Stimulated activated CD8-positive, alpha-beta memory T cell treated with anti-CD3 and anti-CD28 coated beads, Interleukin-12 subunit alpha, Interleukin-12 subunit beta, amount 100 ng/mL, for 24 hours (primary cell): Measurements from ENCODE around the gene TMPRSS9.

Experiments used
- DNase-seq: peaks from one replicate; pipeline ENCODE4 v3.0.0-alpha.2; 2020; ENCODE audit errors: extremely low read depth

Gene TMPRSS9

GRCh38 chr19:2421581-2422306 lies 61.7 kb downstream of the TMPRSS9 start:
- no peak for DNase-seq

- DNase-seq = no peak
Measured at GRCh38 chr19:2423071-2423914, 63.2 kb downstream of the TMPRSS9 start.

GRCh38 chr19:2423915-2424685 lies 64.0 kb downstream of the TMPRSS9 start:
- no peak for DNase-seq

- no peak for DNase-seq
Measured at GRCh38 chr19:2424686-2425621, 64.9 kb downstream of the TMPRSS9 start.

DNA sequence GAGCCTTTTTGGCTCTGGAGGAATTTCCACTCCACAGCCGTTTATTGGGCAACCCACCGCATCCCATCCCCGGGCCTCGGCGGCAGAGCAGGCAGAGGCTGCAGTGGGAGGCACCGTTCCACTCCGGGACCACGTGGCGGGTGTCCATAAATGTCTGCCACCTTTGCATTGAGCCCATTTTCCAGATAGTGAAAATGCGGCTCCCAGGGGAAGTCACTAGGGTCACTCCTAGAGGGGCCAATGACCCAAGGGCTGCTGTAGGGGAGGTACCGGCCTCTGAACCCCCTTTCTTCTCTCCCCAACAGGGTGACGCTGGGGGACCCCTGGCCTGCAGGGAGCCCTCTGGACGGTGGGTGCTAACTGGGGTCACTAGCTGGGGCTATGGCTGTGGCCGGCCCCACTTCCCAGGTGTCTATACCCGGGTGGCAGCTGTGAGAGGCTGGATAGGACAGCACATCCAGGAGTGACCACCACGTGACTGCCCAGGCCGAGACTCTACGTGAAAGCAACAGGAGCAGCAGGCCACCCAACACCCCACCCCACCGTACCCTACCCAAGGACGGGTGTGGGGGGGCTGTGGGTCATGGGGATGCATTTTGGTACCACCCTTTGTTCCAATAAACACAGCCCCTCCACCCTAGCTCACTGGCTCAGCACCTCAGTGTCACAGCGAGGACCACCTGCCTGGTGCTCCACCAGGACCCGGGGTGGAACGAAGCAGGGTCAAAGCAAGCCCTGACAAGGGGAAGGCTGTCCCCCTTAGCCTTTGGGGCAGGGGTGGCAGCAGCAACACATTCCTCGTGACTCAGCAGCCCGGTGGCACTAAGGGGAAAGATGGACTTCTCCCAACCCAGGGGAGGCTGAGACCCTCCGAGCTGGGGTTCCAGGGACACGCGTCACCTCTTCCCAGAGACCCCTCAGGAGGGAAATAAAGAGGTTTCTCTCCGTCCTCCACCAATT lies 65.8 kb downstream of the TMPRSS9 start:
- no peak for DNase-seq

GRCh38 chr19:2426611-2427428 lies 66.8 kb downstream of the TMPRSS9 start:
- no peak for DNase-seq

- peak; percentile 96 for DNase-seq
Measured at GRCh38 chr19:2427429-2428320, 67.6 kb downstream of the TMPRSS9 start, which contains the start of gene TIMM13. TSS of gene TIMM13 (minus strand) at chr19:2427586. CDS start at chr19:2427533, 53 bp downstream.

- no peak for DNase-seq
Measured at GRCh38 chr19:2428321-2428690, 68.2 kb downstream of the TMPRSS9 start.

GRCh38 chr19:2428756-2429711 lies 69.0 kb downstream of the TMPRSS9 start:
- DNase-seq = no peak

DNA sequence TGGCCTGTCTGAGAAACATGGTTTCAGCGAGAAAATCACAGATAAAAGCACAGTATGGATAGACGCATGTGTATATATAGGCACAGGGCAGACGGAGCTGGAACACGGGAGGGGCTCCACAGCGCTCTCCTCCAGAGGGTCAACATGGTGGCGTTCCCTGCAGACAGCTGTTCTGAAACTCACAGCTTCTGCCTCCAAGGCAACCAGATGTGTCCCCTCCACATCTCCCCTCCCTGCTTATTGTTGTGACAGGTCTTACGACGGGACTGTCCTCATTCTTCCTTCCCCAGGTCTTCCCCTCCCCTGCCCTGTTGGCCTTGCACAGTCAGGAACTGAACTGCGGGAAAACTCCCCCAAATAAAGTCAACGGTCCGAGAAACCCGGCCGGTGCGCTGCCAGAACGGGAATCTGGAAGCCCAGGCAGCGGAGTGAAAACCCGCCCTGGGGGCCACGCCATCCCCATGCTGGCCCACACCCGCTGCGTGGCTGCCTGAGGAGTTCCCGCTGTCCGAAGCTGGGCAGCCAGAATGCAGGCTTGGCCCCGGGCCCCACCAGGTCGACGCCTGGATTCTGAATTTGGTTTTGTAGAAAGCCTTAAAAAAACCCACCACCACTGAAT lies 70.0 kb downstream of the TMPRSS9 start:
- no peak for DNase-seq

- no peak for DNase-seq
Measured at GRCh38 chr19:2431318-2432055, 71.4 kb downstream of the TMPRSS9 start.

DNA sequence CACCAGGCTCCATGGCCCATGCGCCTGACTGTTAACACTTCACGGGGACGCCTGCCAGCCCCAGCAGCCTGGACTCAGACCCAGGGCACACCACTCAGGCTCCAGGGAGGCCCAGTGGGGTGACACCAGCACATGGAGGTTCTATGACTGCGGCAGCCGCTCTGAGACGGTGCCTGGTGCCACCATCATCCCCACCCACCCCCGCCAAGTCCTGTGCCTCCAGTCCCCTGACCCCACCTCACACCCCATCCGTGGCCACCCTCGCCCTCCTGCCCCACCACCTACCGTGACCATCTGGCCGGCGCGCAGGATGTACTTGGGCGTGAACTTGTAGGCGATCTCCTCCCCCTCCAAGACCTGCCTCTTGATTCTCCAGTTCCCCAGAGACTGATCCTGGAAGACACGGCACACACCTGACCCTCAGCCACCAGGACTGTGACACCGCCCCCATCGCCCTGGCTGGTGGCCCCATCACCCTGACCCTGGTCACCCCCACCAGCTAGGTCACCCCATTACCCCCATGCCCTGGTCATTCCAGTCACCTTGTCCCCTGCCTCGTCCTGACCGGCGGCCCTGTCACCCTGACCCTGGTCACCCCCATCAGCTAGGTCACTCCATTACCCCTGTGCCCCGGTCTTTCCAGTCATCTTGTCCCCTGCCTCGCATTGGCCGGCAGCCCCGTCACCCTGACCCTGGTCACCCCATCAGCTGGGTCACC lies 72.2 kb downstream of the TMPRSS9 start:
- DNase-seq = no peak

GRCh38 chr19:2433854-2434253 lies 73.8 kb downstream of the TMPRSS9 start:
- no peak for DNase-seq

DNA sequence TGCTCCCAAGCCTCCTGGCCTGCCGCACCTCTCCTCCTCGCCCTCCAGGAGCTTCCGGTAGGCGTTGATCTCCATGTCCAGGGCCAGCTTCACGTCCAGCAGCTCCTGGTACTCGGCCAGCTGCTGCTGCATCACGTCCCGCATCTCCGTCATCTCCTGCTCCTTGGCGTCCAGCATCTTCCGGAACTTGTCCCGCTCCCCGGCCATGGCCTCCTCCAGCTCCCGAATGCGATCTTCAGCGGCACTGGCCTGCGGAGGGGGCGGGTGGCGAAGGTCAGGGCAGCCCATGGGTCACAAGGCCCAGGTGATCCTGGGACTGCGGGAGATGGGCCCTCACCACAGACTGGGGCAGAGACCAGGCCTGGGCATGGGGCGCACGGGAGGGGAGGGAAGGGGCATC lies 74.2 kb downstream of the TMPRSS9 start:
- no peak for DNase-seq

DNA sequence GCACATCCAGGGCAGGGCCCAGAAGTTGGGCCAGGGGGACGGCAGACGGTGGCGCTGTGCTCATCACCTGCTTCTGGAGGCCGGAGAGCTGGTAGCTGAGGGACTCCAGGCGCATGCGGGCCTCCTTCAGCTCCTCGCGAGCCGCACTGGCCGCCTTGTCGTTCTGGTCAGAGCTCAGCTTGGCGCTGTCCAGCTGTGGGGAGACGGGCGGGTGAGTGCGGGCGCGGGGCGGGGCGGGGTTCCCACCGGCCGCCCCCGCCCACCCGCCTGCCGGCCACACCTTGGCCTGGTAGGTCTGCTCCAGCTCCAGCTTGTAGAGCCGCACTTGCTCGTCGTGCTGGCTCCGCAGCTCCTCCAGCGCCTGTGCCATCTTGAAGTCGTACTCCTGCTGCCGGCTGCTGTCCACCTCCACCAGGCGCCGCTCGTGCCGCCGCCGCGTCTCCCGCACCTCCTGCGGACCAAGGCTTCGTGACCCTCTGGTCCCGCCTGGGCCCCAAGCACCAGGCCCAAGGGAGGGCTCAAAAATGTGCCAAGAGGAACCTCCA lies 74.7 kb downstream of the TMPRSS9 start:
- DNase-seq = no peak
